Medulla oblongata (tissue), 1 donor: ENCODE data around the gene F13B.
"Not testable (repeated sequence)": the region's sequence is repeated elsewhere in the genome, so short reads cannot be mapped to it uniquely, and the experiment has no call there.

ENCODE experiments used
- DNase-seq: peaks from one replicate; pipeline ENCODE4 v3.0.0-alpha.2; 2015; ENCODE audit errors: extremely low spot score

Gene F13B

GRCh38 chr1:197049100-197049499 lies 18.0 kb downstream of the F13B start:
- DNase-seq = no peak

GRCh38 chr1:197042676-197043341 lies 24.3 kb downstream of the F13B start:
- DNase-seq = no peak

DNA sequence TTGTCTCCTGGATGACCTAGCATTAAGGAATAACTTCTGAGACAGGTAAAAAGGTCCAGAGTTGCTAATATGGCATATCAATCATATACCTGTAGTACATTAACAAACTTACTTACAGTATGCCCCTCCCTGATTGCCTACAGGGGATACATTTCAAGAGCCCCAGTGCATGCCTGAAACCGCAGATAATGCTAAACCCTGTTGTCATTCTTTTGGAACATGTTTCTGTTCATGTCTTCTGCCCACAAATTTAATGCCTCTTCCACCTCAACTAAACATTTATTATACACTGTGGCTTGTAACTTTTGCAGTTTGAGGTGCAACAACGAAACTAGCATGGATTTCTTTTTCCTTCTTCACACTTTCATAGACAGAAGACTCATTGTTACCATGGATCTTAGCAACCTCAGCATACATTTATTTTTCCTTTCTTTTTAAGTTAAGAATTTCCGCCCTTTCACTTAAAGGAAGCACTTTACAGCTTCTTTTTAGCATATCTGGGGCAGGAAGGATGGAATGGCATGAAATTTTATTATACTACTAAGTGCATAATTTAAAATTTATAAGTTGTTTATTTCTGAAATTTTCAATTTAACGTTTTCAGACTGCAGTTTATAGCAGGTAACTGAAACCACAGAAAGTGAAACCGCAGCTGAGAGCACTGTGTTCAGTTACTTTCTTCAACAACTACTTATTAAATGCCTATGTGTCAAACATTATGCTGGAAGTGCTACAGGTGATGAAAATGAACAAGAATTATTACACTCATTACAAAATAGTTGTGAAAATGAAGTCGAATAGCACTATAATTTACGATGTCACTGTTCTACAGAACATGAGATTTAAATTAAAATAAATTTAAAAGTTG lies 25.3 kb downstream of the F13B start:
- no peak for DNase-seq

DNA sequence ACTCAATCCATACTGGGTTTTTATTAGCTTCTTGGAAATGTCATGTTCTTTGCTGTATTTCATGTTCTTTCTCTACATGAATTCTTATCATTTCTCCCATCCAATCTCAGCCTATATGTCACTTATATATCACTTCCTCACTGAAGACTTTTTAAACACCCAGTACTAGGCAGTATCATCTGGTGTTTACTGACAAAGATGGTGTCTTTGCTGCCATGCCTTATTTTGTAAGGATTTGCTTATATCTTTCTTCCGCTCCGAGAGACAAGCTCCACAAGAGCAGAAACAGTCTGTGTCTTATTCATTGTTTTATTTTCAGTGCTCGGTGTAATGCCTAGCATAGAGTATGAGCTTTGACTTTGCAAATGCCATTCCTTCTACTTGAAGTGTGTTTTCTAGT lies 30.2 kb downstream of the F13B start:
- DNase-seq = no peak

- not testable (repeated sequence) for DNase-seq
Measured at GRCh38 chr1:197034631-197035339, 32.3 kb downstream of the F13B start.

- no peak for DNase-seq
Measured at GRCh38 chr1:197029749-197030148, 37.3 kb downstream of the F13B start.

DNA sequence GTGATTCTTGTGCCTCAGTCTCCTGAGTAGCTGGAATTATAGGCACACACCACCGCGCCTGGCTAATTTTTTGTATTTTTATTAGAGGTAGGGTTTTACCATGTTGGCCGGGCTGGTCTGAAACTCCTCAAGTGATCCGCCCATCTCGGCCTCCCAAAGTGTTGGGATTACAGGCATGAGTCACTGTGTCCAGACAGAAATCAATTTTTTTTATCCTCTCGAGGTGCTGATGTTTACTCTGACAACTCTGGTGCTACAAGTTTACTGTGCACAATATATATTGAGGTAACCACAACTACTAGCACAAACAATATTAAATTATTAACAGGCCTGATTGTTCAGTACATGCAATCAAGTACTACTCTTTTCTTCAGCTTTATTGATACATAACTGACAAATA lies 39.7 kb downstream of the F13B start:
- DNase-seq = no peak

- no peak for DNase-seq
Measured at GRCh38 chr1:197024460-197024859, 42.6 kb downstream of the F13B start.

- no peak for DNase-seq
Measured at GRCh38 chr1:197021716-197022115, 45.3 kb downstream of the F13B start.

GRCh38 chr1:197017558-197018146 lies 49.4 kb downstream of the F13B start:
- no peak for DNase-seq

DNA sequence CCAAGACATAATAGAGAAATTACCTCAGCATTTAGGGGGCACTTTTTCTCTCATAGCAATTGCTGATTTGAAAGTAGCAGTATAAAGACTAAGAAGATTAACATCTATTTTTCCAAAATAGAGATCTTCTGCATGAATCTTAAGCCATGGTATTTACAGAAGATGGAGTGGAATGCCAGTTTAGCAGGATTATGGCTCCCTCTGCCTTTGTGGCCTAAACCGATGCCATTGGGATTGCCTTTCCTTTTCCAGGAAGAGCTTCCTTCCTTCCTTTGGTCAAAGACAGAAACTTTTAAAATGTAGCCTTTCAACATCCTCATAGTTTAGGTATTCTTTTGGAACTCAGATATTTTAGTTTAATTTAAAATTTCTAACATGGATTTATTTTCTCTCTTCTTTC lies 50.3 kb downstream of the F13B start:
- no peak for DNase-seq

GRCh38 chr1:197013234-197013633 lies 53.8 kb downstream of the F13B start:
- no peak for DNase-seq

- no peak for DNase-seq
Measured at GRCh38 chr1:197011614-197012013, 55.4 kb downstream of the F13B start.

- no peak for DNase-seq
Measured at GRCh38 chr1:197008861-197009260, 58.2 kb downstream of the F13B start.

GRCh38 chr1:197003132-197003531 lies 63.9 kb downstream of the F13B start:
- no peak for DNase-seq

DNA sequence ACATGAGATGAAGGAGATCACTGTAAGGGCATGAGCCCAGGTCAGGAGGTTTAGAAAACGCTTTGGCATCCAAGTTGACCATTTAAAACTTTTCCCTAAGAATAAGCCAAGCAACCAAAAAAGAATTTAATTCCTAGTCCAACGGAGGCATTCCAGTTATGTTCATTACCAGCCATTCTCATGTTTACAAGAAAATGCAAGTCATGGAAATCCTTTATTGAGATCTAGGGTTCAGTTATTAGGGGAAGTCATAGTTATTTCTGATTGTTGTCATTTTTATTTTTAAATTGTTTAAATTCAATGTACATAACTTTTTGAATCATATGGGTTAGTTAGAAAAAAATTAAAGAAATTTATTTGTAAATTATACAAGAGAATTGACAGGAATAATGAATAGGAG lies 65.2 kb downstream of the F13B start:
- no peak for DNase-seq

DNA sequence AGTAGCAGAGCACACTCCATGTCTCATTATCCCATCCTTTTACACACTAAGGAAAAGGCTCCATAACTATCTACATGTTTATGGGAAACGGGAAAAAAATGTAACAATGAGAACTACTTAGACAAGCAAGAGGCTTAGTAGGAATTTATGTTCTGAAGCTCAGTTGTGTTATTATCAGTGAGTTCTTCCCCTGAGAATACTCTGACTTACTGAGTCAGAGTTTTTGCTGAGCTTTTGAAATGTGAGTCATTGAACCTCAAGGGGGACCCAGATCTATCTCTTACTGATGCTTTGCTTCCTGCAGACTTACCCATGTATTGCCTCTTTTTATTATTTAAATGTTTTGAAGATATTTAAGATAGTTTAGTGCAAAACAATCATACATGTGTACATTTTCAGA lies 69.6 kb downstream of the F13B start:
- no peak for DNase-seq

DNA sequence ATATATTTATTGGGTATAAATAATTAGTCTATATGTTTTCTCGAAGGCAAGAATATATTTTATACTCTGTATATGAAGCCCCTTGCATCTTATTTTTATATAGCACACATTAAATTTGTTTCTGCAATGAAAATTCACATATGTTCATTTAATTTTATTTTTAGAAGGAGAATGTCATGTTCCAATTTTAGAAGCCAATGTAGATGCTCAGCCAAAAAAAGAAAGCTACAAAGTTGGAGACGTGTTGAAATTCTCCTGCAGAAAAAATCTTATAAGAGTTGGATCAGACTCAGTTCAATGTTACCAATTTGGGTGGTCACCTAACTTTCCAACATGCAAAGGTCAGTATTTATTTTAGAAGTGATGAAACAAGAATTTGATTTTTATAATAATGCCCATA lies 73.1 kb downstream of the F13B start:
- DNase-seq = no peak

DNA sequence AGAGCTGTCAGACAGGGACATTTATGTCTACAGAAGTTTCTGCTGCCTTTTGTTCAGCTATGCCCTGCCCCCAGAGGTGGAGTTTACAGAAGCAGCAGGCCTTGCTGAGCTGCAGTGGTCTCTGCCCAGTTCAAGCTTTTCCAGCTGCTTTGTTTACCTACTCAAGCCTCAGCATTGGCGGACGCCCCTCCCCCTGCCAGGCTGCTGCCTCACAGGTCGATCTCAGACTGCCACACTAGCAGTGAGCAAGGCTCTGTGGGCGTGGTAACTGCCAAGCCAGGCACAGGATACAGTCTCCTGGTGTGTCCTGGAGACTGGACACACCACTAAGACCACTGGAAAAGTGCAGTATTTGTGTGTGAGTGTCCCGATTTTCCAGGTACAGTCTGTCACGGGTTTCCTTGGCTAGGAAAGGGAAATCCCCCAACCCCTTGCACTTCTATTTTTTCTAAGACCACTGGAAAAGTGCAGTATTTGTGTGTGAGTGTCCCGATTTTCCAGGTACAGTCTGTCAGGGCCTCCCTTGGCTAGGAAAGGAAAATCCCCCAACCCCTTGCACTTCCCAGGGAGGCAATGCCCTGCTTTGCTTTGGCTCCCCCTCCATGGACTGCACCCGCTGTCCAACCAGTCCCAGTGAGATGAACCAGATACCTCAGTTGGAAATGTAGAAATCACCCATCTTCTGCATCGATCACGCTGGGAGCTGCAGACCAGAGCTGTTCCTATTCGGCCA lies 75.0 kb downstream of the F13B start:
- not testable (repeated sequence) for DNase-seq
